ENCODE data around the gene PARD3.

DNA sequence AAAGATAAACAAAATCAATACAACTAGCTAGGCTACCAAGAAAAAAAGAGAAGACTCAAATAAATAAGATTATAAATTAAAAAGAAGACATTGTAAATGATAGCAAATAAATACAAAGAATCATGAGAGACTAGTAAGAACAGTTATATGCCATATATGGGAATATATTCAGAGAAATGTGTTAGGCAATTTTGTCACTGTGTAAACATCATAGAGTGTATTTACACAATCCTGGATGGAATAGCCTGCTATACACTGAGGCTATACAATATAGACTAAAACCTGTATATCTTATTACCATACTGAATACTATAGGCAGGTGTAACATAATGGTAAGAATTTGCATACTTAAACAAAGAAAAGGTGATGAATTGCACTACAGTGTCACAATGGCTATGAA lies 717.4 kb downstream of the PARD3 start:
- TF ChIP-seq POLR2AphosphoS5 (IDR thresholded peaks at IDR 0.05), result no peak
- TF ChIP-seq, protein P1, sequence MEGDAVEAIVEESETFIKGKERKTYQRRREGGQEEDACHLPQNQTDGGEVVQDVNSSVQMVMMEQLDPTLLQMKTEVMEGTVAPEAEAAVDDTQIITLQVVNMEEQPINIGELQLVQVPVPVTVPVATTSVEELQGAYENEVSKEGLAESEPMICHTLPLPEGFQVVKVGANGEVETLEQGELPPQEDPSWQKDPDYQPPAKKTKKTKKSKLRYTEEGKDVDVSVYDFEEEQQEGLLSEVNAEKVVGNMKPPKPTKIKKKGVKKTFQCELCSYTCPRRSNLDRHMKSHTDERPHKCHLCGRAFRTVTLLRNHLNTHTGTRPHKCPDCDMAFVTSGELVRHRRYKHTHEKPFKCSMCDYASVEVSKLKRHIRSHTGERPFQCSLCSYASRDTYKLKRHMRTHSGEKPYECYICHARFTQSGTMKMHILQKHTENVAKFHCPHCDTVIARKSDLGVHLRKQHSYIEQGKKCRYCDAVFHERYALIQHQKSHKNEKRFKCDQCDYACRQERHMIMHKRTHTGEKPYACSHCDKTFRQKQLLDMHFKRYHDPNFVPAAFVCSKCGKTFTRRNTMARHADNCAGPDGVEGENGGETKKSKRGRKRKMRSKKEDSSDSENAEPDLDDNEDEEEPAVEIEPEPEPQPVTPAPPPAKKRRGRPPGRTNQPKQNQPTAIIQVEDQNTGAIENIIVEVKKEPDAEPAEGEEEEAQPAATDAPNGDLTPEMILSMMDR (IDR thresholded peaks at IDR 0.05; ENCODE audit: poor library complexity, severe bottlenecking), result no peak
- TF ChIP-seq TAF1 (IDR thresholded peaks at IDR 0.05; ENCODE audit: low read depth), result no peak
- TF ChIP-seq MXI1 (conservative IDR thresholded peaks at IDR 0.05; ENCODE audit: poor library complexity, severe bottlenecking), result no peak
- no peak for TF ChIP-seq EP300 (conservative IDR thresholded peaks at IDR 0.05; ENCODE audit: poor library complexity, severe bottlenecking)
- TF ChIP-seq EZH2 (IDR thresholded peaks at IDR 0.05; ENCODE audit: borderline replicate concordance, insufficient read depth, low read length, poor library complexity, severe bottlenecking), result no peak
